OCI-LY7 (cell line): Measurements from ENCODE around the gene ELF4. TPM values are rescaled to one million over a fixed set of nuclear protein-coding genes. Genes with fewer than 3 reads are reported as not detected.

Source experiments
- BruUV-seq: library from RNA; stranded (reverse); fragments of 400-500 nt; replicated peaks from 2 replicates; lab custom pipeline; 2021; lab: Mats Ljungman, UMichigan
- CTCF ChIA-PET: fragments of 300-600 bp; sonication (Branson Sonifier 250); formaldehyde crosslinking; loops from one replicate; lab custom pipeline; 2022; ENCODE audit warnings: antibody characterized with exemption; ENCODE audit not compliant: unreplicated experiment; lab: Charles Lee
- POLR2A ChIA-PET: fragments of 300-600 bp; sonication (Branson Sonifier 250); formaldehyde crosslinking; loops from one replicate; lab custom pipeline; 2022; ENCODE audit warnings: antibody characterized with exemption; lab: Charles Lee
- DNase-seq: peaks from one replicate; pipeline ENCODE4 v3.0.0-alpha.2; 2015; ENCODE audit warnings: low spot score
- H2AFZ ChIP-seq: fragments of 200-600 bp; sonication (generic), shearing (Covaris generic); 2 replicates; pipeline ENCODE4 v1.6.1; 2014; ENCODE audit warnings: mild to moderate bottlenecking, antibody characterized with exemption, low read length, moderate library complexity
- H3K27ac ChIP-seq: fragments of 200-600 bp; sonication (generic); 2 replicates; pipeline ENCODE4 v1.5.1; 2014; ENCODE audit warnings: mixed run types, low read depth, mild to moderate bottlenecking, moderate library complexity, low read length, inconsistent platforms; ENCODE audit not compliant: poor library complexity, severe bottlenecking
- H3K36me3 ChIP-seq: fragments of 200-600 bp; sonication (generic); 2 replicates; pipeline ENCODE4 v1.6.1; 2014; ENCODE audit warnings: mild to moderate bottlenecking, antibody characterized with exemption, low read length, moderate library complexity, mixed read lengths; ENCODE audit not compliant: insufficient read depth
- H3K4me1 ChIP-seq: fragments of 200-600 bp; sonication (generic); 2 replicates; pipeline ENCODE4 v1.5.1; 2014; ENCODE audit warnings: mild to moderate bottlenecking, low read length; ENCODE audit not compliant: insufficient read depth, poor library complexity, severe bottlenecking
- H3K4me2 ChIP-seq: fragments of 200-600 bp; sonication (generic); 2 replicates; pipeline ENCODE4 v1.6.1; 2014; ENCODE audit warnings: mild to moderate bottlenecking, low read length
- H3K4me3 ChIP-seq: fragments of 200-600 bp; sonication (generic); 2 replicates; pipeline ENCODE4 v1.5.1; 2014; ENCODE audit warnings: mild to moderate bottlenecking, low read depth, low read length; ENCODE audit not compliant: poor library complexity, severe bottlenecking
- H3K79me2 ChIP-seq: fragments of 200-600 bp; sonication (generic); 2 replicates; pipeline ENCODE4 v1.6.1; 2016; ENCODE audit warnings: low read depth, mild to moderate bottlenecking, low read length, moderate library complexity, mixed read lengths; ENCODE audit not compliant: insufficient read depth
- H3K9me2 ChIP-seq: fragments of 200-600 bp; sonication (generic); 2 replicates; pipeline ENCODE4 v1.6.1; 2016; ENCODE audit warnings: mild to moderate bottlenecking, low read length, mixed read lengths; ENCODE audit not compliant: insufficient read depth
- H3K9me3 ChIP-seq: fragments of 200-600 bp; sonication (generic); 2 replicates; pipeline ENCODE4 v1.6.1; 2014; ENCODE audit warnings: mild to moderate bottlenecking, mixed run types, low read length, mixed read lengths
- H4K20me1 ChIP-seq: fragments of 200-600 bp; sonication (generic); 2 replicates; pipeline ENCODE4 v1.6.1; 2014; ENCODE audit warnings: mild to moderate bottlenecking, antibody characterized with exemption, low read length, moderate library complexity, mixed read lengths; ENCODE audit not compliant: insufficient read depth
- EZH2phosphoT487 ChIP-seq: fragments of 200-600 bp; sonication (generic); IDR thresholded peaks from 2 replicates; pipeline ENCODE4 v1.6.1; 2018; ENCODE audit warnings: low read depth, borderline replicate concordance, mild to moderate bottlenecking, mixed run types, antibody characterized with exemption, low read length, moderate library complexity, mixed read lengths
- intact Hi-C: fragments of 100-400 bp; cut with micrococcal nuclease; formaldehyde crosslinking; loops from one replicate; pipeline ENCODE4 v1.10.0; 2022; ENCODE audit not compliant: unreplicated experiment
- total RNA-seq, 2 experiments: library from RNA; depleted of rRNA in 1 of 2; stranded (reverse); fragments of >200 nt in 1 of 2; shearing (Covaris generic) in 1 of 2; gene quantifications; 2 replicates each; pipeline ENCODE4 v1.2.3, GENCODE V29; 2014 to 2022
- TF ChIP-seq, protein P1 (sequence below): fragments of 200-600 bp; sonication (generic); conservative IDR thresholded peaks from 2 replicates; pipeline ENCODE4 v1.5.1; 2014; ENCODE audit warnings: mild to moderate bottlenecking, antibody characterized with exemption, low read length, moderate library complexity, mixed read lengths

Gene ELF4
- total RNA-seq, 2 experiments from 2014 or later = 15.0 to 27.3 TPM

DNA sequence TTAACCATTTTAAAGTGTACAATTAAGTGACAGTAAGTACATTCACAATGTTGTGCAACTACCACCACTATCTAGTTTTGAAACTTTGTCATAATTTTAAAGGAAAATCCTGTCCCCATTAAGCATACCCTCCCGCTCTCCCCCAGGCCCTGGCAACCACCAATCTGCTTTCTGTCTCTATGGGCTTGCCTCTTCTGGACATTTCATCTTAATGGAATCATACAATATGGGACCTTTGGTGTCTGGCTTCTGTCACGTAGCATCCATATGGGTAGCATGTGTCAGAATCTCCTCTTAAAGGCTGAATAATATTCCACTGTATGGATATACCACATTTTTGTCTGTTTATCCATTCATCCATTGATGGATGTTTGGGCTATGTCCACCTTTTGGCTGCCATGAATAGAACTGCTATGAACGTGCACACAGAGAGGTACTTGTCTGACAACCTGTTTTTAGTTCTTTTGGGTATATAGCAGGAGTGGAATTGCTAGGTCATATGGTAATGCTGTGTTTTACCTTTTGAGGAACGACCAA lies 61.5 kb downstream of the ELF4 start:
- intact Hi-C loops = no loop called here
- ChIA-PET POLR2A (interaction anchor here (0.9 kb wide), 1 partner anchor 80 kb away, joined by 3 read pairs; no protein-coding TSS in a partner anchor), CTCF (no interaction called here)
- no peak for TF ChIP-seq EZH2phosphoT487
- TF ChIP-seq, protein P1, sequence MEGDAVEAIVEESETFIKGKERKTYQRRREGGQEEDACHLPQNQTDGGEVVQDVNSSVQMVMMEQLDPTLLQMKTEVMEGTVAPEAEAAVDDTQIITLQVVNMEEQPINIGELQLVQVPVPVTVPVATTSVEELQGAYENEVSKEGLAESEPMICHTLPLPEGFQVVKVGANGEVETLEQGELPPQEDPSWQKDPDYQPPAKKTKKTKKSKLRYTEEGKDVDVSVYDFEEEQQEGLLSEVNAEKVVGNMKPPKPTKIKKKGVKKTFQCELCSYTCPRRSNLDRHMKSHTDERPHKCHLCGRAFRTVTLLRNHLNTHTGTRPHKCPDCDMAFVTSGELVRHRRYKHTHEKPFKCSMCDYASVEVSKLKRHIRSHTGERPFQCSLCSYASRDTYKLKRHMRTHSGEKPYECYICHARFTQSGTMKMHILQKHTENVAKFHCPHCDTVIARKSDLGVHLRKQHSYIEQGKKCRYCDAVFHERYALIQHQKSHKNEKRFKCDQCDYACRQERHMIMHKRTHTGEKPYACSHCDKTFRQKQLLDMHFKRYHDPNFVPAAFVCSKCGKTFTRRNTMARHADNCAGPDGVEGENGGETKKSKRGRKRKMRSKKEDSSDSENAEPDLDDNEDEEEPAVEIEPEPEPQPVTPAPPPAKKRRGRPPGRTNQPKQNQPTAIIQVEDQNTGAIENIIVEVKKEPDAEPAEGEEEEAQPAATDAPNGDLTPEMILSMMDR = no peak
- peaks cover 5% of the 10 kb centered on the region; the same call in 1 of the 2 replicates for H3K36me3 ChIP-seq
- H3K4me1 ChIP-seq = no peaks in the 10 kb centered on the region
- H3K79me2 ChIP-seq = no peaks in the 10 kb centered on the region
- no peak overlapping the region for H2AFZ ChIP-seq
- no peak for DNase-seq
- no peak overlapping the region for H3K27ac ChIP-seq
- H4K20me1 ChIP-seq = no peaks in the 10 kb centered on the region
- H3K9me3 ChIP-seq = no peaks in the 10 kb centered on the region
- no peaks in the 10 kb centered on the region for H3K9me2 ChIP-seq
- no TSS peak for BruUV-seq
- H3K4me3 ChIP-seq = no peak overlapping the region
- no peak overlapping the region for H3K4me2 ChIP-seq

DNA sequence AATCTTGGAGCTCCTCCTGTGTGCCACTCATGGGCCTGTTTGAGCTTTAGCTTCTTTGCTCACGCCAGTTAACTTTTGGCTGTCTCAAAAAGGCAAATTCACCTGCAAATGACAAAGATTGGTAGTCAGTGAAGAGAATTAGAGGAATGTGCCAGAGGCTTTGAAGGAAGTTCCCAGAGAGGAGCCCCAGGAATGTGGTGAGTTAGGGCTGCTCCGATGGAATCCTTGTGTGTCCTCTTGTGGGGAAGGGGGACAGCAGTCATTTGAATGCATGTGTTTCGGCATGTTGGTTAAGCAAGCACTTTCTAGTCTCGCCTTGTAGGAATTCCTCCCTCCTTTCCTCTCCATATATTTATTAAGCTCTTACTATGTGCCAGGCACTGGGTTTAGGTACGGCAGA lies 62.9 kb downstream of the ELF4 start:
- no peaks in the 10 kb centered on the region for H3K4me1 ChIP-seq
- POLR2A ChIA-PET = no interaction called here
- no peak overlapping the region for H3K4me3 ChIP-seq
- intact Hi-C loops = no loop called here
- no TSS peak for BruUV-seq
- no peak for DNase-seq
- CTCF ChIA-PET = interaction anchor here (0.6 kb wide), 2 partner anchors 115 to 154 kb away, joined by 3 to 5 read pairs; no protein-coding TSS in a partner anchor
- H3K36me3 ChIP-seq = peaks cover 5% of the 10 kb centered on the region; the same call in 1 of the 2 replicates
- H2AFZ ChIP-seq = no peak overlapping the region
- H3K4me2 ChIP-seq = no peak overlapping the region
- H3K79me2 ChIP-seq = no peaks in the 10 kb centered on the region
- H3K9me2 ChIP-seq = no peaks in the 10 kb centered on the region
- TF ChIP-seq, protein P1 = no peak
- TF ChIP-seq EZH2phosphoT487 = no peak
- no peaks in the 10 kb centered on the region for H4K20me1 ChIP-seq
- H3K9me3 ChIP-seq = no peaks in the 10 kb centered on the region
- no peak overlapping the region for H3K27ac ChIP-seq

DNA sequence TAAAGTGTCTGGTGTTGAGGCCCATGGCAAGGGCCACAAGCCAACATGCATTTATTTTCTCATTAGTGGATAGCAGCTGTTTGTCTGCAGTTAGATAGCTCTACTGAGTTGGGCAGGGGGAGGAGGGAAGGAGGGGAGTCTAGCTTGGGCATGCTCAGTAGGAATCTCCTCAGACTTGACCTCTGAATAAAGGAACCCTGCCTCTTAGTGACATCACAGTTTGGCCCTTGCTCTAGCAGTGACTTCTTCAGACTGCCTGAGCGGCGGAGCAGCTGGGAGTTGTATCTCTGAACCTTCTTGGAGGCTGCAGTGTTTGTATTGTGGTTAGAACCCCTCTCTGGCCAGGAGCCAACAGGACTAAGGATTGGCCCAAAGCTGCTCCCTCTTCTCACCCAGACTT lies 70.5 kb downstream of the ELF4 start:
- ChIA-PET POLR2A (interaction anchor here (0.5 kb wide), 1 partner anchor 201 kb away, joined by 4 read pairs; no protein-coding TSS in a partner anchor), CTCF (no interaction called here)
- no peak overlapping the region for H3K4me2 ChIP-seq
- H3K79me2 ChIP-seq = no peaks in the 10 kb centered on the region
- no peaks in the 10 kb centered on the region for H3K36me3 ChIP-seq
- no peaks in the 10 kb centered on the region for H3K9me2 ChIP-seq
- no peak for DNase-seq
- no peak overlapping the region for H3K27ac ChIP-seq
- no peaks in the 10 kb centered on the region for H3K9me3 ChIP-seq
- TF ChIP-seq EZH2phosphoT487 = no peak
- TF ChIP-seq, protein P1 = no peak
- no peaks in the 10 kb centered on the region for H3K4me1 ChIP-seq
- intact Hi-C loops = no loop called here
- no peaks in the 10 kb centered on the region for H4K20me1 ChIP-seq
- no peak overlapping the region for H3K4me3 ChIP-seq
- H2AFZ ChIP-seq = no peak overlapping the region
- BruUV-seq = no TSS peak
